ENCODE data around the gene HMGCLL1. TPM values are rescaled to one million over a fixed set of nuclear protein-coding genes. Genes with fewer than 3 reads are reported as not detected.

Gene HMGCLL1
- total RNA-seq, 1 experiment from 2014 or later, result 0.11 TPM

DNA sequence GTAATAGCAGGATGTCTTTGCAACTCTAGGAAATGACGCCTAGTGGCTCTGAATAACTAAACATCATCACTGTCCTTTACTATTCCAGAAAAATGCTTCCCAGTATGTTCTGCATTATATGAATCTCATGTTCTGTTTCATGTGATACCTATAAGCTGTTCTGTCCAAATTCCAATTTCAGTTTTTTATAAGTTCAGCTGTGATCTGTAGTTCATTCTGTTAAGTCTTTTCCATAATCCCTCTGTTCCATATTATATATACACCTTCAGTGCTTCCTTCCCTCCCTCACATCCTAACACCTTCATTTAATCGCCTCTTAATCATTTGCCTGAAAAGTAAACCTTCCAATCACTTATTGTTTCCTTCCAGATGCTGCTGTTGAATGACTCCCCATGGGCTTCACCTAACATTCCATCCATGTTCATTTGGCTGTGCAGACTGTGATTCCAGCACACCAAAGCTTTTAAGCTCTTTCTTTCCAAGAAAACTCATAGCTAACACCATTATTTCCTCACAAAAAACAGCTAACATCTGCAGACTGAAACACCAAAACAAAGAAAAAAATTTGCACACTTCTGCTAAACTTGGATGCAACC is 18.6 kb downstream of the HMGCLL1 start (continued):
- TF ChIP-seq TEAD1 (CRISPR knock-in tag; IDR thresholded peaks at IDR 0.05), result no peak
- TF ChIP-seq, protein P1, sequence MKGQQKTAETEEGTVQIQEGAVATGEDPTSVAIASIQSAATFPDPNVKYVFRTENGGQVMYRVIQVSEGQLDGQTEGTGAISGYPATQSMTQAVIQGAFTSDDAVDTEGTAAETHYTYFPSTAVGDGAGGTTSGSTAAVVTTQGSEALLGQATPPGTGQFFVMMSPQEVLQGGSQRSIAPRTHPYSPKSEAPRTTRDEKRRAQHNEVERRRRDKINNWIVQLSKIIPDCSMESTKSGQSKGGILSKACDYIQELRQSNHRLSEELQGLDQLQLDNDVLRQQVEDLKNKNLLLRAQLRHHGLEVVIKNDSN (CRISPR knock-in tag; IDR thresholded peaks at IDR 0.05), result no peak
- no peak for TF ChIP-seq OVOL2 (CRISPR knock-in tag; IDR thresholded peaks at IDR 0.05; ENCODE audit: borderline replicate concordance)
- TF ChIP-seq MYBL2 (CRISPR knock-in tag; IDR thresholded peaks at IDR 0.05), result no peak
- TF ChIP-seq, protein P2, sequence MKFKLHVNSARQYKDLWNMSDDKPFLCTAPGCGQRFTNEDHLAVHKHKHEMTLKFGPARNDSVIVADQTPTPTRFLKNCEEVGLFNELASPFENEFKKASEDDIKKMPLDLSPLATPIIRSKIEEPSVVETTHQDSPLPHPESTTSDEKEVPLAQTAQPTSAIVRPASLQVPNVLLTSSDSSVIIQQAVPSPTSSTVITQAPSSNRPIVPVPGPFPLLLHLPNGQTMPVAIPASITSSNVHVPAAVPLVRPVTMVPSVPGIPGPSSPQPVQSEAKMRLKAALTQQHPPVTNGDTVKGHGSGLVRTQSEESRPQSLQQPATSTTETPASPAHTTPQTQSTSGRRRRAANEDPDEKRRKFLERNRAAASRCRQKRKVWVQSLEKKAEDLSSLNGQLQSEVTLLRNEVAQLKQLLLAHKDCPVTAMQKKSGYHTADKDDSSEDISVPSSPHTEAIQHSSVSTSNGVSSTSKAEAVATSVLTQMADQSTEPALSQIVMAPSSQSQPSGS (CRISPR knock-in tag; IDR thresholded peaks at IDR 0.05; ENCODE audit: borderline replicate concordance, low read depth), result no peak
- TF ChIP-seq NR1H2 (CRISPR knock-in tag; IDR thresholded peaks at IDR 0.05), result no peak
- TF ChIP-seq NFE2L1 (CRISPR knock-in tag; IDR thresholded peaks at IDR 0.05), result no peak
- TF ChIP-seq, protein P3, sequence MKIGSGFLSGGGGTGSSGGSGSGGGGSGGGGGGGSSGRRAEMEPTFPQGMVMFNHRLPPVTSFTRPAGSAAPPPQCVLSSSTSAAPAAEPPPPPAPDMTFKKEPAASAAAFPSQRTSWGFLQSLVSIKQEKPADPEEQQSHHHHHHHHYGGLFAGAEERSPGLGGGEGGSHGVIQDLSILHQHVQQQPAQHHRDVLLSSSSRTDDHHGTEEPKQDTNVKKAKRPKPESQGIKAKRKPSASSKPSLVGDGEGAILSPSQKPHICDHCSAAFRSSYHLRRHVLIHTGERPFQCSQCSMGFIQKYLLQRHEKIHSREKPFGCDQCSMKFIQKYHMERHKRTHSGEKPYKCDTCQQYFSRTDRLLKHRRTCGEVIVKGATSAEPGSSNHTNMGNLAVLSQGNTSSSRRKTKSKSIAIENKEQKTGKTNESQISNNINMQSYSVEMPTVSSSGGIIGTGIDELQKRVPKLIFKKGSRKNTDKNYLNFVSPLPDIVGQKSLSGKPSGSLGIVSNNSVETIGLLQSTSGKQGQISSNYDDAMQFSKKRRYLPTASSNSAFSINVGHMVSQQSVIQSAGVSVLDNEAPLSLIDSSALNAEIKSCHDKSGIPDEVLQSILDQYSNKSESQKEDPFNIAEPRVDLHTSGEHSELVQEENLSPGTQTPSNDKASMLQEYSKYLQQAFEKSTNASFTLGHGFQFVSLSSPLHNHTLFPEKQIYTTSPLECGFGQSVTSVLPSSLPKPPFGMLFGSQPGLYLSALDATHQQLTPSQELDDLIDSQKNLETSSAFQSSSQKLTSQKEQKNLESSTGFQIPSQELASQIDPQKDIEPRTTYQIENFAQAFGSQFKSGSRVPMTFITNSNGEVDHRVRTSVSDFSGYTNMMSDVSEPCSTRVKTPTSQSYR (CRISPR knock-in tag; IDR thresholded peaks at IDR 0.05), result no peak

DNA sequence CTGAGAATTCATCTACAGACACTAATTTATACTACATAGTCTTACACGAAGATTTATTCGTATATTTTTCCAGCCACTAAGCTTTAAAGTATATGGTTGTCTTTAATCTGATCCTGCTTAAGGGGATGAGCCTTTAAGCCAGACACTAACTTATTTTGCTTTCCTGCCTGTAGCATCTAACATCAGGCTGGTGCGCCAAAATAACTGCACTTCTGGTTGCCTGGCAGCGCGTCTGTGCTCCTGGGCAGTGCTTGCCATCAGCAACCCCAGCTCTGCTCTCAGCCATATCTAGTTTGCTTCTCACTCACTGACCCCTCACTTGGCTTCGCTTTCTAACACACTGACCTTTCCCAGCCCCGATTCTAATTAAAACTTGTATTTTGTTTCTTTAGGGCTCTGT is 21.8 kb downstream of the HMGCLL1 start:
- DNase-seq (ENCODE audit: low spot score) (no peak), ATAC-seq (no peak)
- POLR2A ChIA-PET, result no interaction called here
- Mint-ChIP-seq H3K4me1 (peaks cover 5% of the 10 kb centered on the region; the same call in 1 of the 2 replicates), H3K27me3 (ENCODE audit: low read depth) (no peaks in the 10 kb centered on the region), H3K36me3 (no peaks in the 10 kb centered on the region), H3K4me3 (no peak overlapping the region), H3K9me3 (no peaks in the 10 kb centered on the region), H3K27ac (no peak overlapping the region)
- TF ChIP-seq NFATC4 (CRISPR knock-in tag; IDR thresholded peaks at IDR 0.05) (no peak), ZNF232 (CRISPR knock-in tag; IDR thresholded peaks at IDR 0.05) (no peak), CREM (CRISPR knock-in tag; IDR thresholded peaks at IDR 0.05) (no peak), SMAD3 (CRISPR knock-in tag; IDR thresholded peaks at IDR 0.05; ENCODE audit: borderline replicate concordance) (no peak), TEAD1 (CRISPR knock-in tag; IDR thresholded peaks at IDR 0.05) (no peak), ZNF396 (CRISPR knock-in tag; IDR thresholded peaks at IDR 0.05; ENCODE audit: borderline replicate concordance) (no peak), EMX1 (CRISPR knock-in tag; IDR thresholded peaks at IDR 0.05) (no peak), ZNF671 (CRISPR knock-in tag; IDR thresholded peaks at IDR 0.05) (no peak), RELA (CRISPR knock-in tag; IDR thresholded peaks at IDR 0.05; ENCODE audit: borderline replicate concordance) (no peak), GRHL2 (CRISPR knock-in tag; IDR thresholded peaks at IDR 0.05; ENCODE audit: insufficient replicate concordance, severe bottlenecking) (no peak), NR3C1 (CRISPR knock-in tag; conservative IDR thresholded peaks at IDR 0.05; ENCODE audit: low read depth) (no peak), JUN (CRISPR knock-in tag; IDR thresholded peaks at IDR 0.05) (no peak), TEAD4 (CRISPR knock-in tag; IDR thresholded peaks at IDR 0.05) (no peak), JAZF1 (CRISPR knock-in tag; IDR thresholded peaks at IDR 0.05) (no peak), NR1H2 (CRISPR knock-in tag; IDR thresholded peaks at IDR 0.05) (no peak)
- TF ChIP-seq, protein P4, sequence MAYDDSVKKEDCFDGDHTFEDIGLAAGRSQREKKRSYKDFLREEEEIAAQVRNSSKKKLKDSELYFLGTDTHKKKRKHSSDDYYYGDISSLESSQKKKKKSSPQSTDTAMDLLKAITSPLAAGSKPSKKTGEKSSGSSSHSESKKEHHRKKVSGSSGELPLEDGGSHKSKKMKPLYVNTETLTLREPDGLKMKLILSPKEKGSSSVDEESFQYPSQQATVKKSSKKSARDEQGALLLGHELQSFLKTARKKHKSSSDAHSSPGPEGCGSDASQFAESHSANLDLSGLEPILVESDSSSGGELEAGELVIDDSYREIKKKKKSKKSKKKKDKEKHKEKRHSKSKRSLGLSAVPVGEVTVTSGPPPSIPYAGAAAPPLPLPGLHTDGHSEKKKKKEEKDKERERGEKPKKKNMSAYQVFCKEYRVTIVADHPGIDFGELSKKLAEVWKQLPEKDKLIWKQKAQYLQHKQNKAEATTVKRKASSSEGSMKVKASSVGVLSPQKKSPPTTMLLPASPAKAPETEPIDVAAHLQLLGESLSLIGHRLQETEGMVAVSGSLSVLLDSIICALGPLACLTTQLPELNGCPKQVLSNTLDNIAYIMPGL (CRISPR knock-in tag; IDR thresholded peaks at IDR 0.05), result no peak
- TF ChIP-seq, protein P5, sequence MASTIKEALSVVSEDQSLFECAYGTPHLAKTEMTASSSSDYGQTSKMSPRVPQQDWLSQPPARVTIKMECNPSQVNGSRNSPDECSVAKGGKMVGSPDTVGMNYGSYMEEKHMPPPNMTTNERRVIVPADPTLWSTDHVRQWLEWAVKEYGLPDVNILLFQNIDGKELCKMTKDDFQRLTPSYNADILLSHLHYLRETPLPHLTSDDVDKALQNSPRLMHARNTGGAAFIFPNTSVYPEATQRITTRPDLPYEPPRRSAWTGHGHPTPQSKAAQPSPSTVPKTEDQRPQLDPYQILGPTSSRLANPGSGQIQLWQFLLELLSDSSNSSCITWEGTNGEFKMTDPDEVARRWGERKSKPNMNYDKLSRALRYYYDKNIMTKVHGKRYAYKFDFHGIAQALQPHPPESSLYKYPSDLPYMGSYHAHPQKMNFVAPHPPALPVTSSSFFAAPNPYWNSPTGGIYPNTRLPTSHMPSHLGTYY (CRISPR knock-in tag; IDR thresholded peaks at IDR 0.05), result no peak
- TF ChIP-seq, protein P6, sequence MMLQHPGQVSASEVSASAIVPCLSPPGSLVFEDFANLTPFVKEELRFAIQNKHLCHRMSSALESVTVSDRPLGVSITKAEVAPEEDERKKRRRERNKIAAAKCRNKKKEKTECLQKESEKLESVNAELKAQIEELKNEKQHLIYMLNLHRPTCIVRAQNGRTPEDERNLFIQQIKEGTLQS (CRISPR knock-in tag; conservative IDR thresholded peaks at IDR 0.05), result no peak
- TF ChIP-seq, protein P2 (CRISPR knock-in tag; IDR thresholded peaks at IDR 0.05; ENCODE audit: borderline replicate concordance, low read depth), result no peak
- TF ChIP-seq, protein P7, sequence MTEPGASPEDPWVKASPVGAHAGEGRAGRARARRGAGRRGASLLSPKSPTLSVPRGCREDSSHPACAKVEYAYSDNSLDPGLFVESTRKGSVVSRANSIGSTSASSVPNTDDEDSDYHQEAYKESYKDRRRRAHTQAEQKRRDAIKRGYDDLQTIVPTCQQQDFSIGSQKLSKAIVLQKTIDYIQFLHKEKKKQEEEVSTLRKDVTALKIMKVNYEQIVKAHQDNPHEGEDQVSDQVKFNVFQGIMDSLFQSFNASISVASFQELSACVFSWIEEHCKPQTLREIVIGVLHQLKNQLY (CRISPR knock-in tag; IDR thresholded peaks at IDR 0.05), result no peak
- CTCF ChIA-PET, result no interaction called here

Measured in WTC11 (cell line).